WTC11 (cell line): ENCODE measurements around the gene PLCB2.

Experiments used
- CTCF ChIP-seq: fragments of 200-600 bp; IDR thresholded peaks from 2 replicates; pipeline ENCODE4 v1.8.0; 2022; ENCODE audit warnings: antibody characterized with exemption
- FOXK1 ChIP-seq: sonication (generic); formaldehyde crosslinking; IDR thresholded peaks from 2 replicates; pipeline ENCODE4 v1.8.0; 2022; ENCODE audit warnings: mild to moderate bottlenecking, moderate library complexity, missing genetic modification reagents
- HMGXB4 ChIP-seq: sonication (generic); formaldehyde crosslinking; IDR thresholded peaks from 2 replicates; pipeline ENCODE4 v1.8.1; 2023; ENCODE audit warnings: mild to moderate bottlenecking, moderate library complexity, missing genetic modification reagents
- JUN ChIP-seq: sonication (generic); formaldehyde crosslinking; IDR thresholded peaks from 2 replicates; pipeline ENCODE4 v1.8.0; 2023; ENCODE audit warnings: mild to moderate bottlenecking, missing genetic modification reagents
- NFYB ChIP-seq: sonication (generic); formaldehyde crosslinking; conservative IDR thresholded peaks from 2 replicates; pipeline ENCODE4 v1.8.0; 2022; ENCODE audit warnings: low read depth, missing genetic modification reagents
- SP1 ChIP-seq: sonication (generic); formaldehyde crosslinking; conservative IDR thresholded peaks from 2 replicates; pipeline ENCODE4 v1.8.1; 2022; ENCODE audit warnings: missing genetic modification reagents
- TCF7 ChIP-seq: sonication (generic); formaldehyde crosslinking; IDR thresholded peaks from 2 replicates; pipeline ENCODE4 v1.8.0; 2022; ENCODE audit warnings: mild to moderate bottlenecking, low read depth, missing genetic modification reagents, moderate library complexity
- TEAD4 ChIP-seq: sonication (generic); formaldehyde crosslinking; IDR thresholded peaks from 2 replicates; pipeline ENCODE4 v1.8.0; 2022; ENCODE audit warnings: mild to moderate bottlenecking, missing genetic modification reagents
- ZNF317 ChIP-seq: sonication (generic); formaldehyde crosslinking; IDR thresholded peaks from 2 replicates; pipeline ENCODE4 v1.8.1; 2023; ENCODE audit warnings: low read depth, mild to moderate bottlenecking, moderate library complexity, missing genetic modification reagents, borderline replicate concordance

GRCh38 chr15:40305281-40305680 is 2.5 kb downstream of the PLCB2 start:
- TF ChIP-seq TCF7 (CRISPR knock-in tag) (no peak), SP1 (CRISPR knock-in tag) (no peak), CTCF (no peak), FOXK1 (no peak), TEAD4 (no peak), ZNF317 (no peak), JUN (CRISPR knock-in tag) (no peak), HMGXB4 (CRISPR knock-in tag) (no peak), NFYB (no peak)
